HG03060 (cell line): ENCODE measurements around the gene RPL13A.

Experiments
- ATAC-seq: cut with Tn5 transposase; IDR thresholded peaks from one replicate; pipeline ENCODE4 v1.9.1; 2021; ENCODE audit warnings: low read depth, moderate number of reproducible peaks; ENCODE audit not compliant: unreplicated experiment

Gene RPL13A

GRCh38 chr19:49539192-49539952, 52.0 kb downstream of the RPL13A start:
- no peak for ATAC-seq
